CD4-positive, alpha-beta T cell treated with Interleukin-12 subunit alpha and Interleukin-12 subunit beta, for 1 hour (primary cell): ENCODE measurements around the gene KCNC2.

Source experiments
- DNase-seq: peaks from one replicate; pipeline ENCODE4 v3.0.0-alpha.2; 2020

The KCNC2 gene

GRCh38 chr12:75157385-75157784 is 52.3 kb downstream of the KCNC2 start:
- DNase-seq, result no peak

- DNase-seq, result no peak
Observed at GRCh38 chr12:75155962-75156361, 53.7 kb downstream of the KCNC2 start.

GRCh38 chr12:75154388-75154787 is 55.3 kb downstream of the KCNC2 start:
- no peak for DNase-seq

DNA sequence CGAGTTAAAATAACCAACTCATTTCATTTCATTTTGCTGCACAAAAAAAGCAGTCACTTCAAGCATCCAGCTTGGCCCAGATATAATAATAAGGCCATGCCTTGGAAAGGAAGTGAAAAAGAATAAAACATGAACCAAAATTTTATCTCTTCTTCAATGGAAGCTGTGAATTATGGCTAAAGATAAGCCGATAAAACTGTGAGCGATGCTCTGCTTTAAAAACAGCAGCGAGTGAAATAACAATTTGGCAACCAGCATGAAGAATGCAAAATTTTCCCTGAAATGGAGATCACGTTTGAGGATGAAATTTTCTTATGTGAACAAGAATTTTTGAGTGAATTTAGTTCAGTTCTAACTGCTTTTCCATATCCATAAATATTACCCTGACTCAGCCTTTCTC is 70.4 kb downstream of the KCNC2 start:
- DNase-seq, result no peak

DNA sequence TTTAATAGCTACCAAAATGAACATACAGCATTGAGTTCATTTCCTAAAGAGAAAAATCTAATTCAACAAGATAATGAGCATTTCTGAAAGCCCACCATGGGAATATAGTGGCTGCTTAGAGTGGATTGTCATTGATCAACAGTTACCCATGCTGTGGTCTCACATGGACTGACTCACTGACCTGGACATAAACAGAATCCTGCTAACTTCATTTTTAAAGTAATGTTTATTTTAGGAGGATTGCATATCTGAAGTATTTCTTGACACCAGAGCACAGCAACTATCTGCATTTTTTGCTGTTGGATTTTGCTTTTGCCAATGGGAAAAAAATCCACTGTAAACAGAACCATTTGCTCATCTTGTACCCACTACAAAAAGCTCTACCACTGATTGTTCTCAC is 71.7 kb downstream of the KCNC2 start:
- DNase-seq, result no peak

DNA sequence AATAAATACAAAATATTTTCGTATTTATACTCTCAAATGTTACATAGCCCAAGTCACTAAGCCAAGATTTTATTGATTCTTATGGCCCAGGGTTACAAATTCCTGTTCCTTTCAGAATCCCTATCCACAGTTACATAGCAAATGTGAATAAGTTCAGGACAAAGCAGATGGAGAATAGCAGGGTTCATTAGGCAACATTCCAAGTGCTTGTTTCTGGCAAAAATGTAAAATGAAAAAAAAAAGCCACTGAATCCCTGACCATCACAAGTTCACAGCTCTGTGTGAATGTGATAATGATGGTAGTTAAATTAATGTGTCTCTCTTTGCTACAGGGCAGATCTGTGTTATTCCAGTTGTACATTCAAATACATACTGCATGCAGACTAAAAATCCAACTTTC is 74.6 kb downstream of the KCNC2 start:
- no peak for DNase-seq

GRCh38 chr12:75130811-75131210 is 78.8 kb downstream of the KCNC2 start:
- no peak for DNase-seq

DNA sequence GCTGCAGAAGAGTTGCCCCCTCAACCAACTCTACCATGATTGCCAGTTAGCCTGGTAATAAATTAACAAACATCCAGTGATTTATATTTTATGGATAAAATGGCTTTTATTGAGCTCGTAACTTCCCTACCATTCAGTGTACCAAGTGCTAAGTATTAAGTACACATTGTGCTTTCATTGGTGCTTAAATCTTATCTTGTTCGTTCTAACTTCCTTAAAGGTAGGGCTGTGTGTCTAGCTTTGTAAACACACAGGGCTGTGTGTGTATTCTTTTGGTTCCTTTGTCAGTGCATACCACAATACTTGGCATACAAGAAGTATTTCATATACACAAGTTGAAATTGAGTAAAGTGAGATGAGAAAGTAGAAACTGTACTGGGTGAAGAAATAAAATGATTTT is 80.4 kb downstream of the KCNC2 start:
- no peak for DNase-seq

DNA sequence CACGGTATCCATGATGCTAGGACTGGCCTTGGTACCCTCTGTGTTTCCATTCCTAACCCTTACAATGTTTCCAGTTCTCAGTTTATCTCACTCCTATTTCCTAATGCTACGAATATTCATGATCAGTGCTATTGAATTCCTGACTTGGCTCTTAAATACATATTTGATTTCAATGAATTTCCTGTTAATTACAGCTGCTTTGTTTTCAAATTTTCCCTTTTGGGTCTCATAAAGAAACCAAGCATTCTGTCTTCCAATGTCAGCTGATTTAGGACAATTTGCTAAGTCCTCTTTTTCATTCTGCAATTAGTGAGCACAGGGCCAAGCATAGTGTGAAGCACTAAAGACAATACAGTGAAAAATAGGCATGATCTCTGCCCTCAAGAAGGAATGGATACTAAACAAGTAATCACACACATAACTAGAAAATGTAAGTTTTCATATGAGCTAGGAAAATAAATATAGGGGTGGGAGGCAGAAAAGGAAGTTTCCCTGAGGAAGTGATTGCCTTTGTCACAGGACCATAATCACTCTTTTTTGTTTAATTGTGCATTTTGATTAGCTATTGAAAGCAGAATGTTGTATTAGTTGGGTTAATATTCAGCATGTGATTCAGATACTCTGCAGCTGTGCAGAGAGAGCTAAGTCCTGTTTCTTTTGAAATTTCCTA is 88.5 kb downstream of the KCNC2 start:
- no peak for DNase-seq

DNA sequence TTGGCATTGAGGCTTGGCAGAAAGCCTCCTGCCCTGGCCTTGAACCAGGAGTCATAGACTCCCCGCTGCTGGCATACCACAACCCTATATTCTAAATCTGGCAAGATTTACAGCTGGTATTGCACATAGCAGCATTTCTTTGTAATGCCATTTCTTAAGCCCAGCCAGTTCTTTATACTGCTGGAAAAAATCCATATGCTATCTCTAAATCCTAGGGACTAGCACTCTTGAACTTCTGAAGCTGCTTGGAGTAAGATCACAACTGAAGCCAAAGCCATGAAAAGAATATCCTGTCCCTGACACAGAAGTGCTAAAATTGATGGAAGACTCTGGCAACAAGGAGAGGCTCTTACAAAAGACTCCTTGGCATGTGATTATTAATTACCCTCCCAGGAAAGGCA is 89.3 kb downstream of the KCNC2 start:
- DNase-seq, result no peak

DNA sequence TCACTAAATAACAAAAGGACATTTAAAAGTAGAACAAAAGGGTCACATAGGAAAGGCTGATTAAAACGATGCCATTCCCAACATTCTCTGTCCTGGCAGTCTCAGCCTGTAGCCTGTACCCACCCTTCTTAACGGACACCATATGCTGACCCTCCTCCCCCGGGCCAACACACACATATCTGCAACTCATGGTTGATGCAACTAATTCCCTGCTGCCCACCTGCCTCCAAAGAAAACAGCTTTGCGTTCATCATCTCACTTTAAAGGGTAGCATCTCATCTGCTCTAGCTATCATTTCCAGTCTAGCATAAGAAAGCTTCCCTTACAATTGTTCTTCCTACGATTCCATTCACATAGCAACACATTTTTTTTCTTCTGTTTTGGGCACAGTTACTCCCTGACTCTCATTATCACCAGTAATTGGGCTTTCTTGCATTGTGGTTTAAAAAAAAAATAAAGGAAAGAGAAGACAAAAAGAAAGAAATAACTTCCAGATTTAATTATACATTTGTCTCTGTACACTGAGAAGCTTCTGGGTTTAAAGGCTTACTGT is 92.9 kb downstream of the KCNC2 start:
- DNase-seq, result no peak

- no peak for DNase-seq
Observed at GRCh38 chr12:75115748-75116147, 93.9 kb downstream of the KCNC2 start.

DNA sequence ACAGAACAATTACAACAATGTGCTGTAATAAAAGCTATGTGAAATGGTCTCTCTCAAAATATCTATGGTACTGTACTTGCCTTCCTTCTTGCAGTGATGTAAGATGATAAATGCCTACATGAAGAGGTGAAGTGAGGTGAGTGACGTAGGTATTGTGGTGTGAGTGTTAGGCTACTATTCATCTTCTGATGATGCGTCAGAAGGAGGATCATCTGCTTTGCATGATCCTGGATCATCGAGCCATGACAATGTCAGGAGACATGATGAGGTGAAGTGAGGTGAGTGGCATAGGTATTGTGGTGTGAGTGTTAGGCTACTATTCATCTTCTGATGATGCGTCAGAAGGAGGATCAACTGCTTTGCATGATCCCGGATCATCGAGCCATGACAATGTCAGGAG is 105.8 kb downstream of the KCNC2 start:
- DNase-seq, result no peak

- no peak for DNase-seq
Observed at GRCh38 chr12:75101781-75102180, 107.9 kb downstream of the KCNC2 start.

- no peak for DNase-seq
Observed at GRCh38 chr12:75099210-75099609, 110.4 kb downstream of the KCNC2 start.

DNA sequence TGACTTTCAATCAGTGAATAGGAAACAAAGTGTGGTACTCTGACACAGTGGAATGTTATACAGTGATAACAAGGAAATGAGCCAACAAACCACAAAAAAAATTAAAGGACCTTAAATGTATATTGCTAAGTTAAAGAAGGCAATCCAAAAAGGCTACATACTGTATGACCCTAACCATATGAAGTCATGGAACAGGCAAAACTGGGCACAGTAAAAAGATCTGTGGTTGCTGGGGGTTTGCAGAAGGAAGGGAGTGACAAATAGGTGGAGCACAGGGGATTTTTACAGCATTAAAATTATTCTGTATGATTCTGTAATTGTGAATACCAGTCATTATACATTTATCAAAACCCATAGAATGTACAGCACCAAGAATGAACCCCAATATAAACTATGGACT is 112.6 kb downstream of the KCNC2 start:
- DNase-seq, result no peak

DNA sequence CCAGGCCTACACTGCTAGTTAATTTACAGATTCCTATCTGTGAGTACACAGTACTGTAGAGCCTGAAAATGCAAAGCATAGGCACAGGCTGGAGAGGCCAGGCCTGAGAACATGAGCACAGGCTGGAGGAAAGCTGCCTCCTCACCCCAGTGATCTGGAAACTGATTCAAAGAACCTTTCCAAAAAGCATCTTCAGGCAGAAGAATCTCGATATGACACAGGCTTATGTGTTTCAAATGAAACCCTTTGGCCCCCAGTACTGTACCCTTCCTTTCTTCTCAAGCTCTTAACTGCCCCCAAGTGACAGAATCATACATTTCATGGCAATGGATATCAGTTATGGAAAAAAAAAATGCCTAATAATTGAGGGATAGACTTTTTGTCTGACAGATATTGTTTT is 122.0 kb downstream of the KCNC2 start:
- DNase-seq, result no peak

DNA sequence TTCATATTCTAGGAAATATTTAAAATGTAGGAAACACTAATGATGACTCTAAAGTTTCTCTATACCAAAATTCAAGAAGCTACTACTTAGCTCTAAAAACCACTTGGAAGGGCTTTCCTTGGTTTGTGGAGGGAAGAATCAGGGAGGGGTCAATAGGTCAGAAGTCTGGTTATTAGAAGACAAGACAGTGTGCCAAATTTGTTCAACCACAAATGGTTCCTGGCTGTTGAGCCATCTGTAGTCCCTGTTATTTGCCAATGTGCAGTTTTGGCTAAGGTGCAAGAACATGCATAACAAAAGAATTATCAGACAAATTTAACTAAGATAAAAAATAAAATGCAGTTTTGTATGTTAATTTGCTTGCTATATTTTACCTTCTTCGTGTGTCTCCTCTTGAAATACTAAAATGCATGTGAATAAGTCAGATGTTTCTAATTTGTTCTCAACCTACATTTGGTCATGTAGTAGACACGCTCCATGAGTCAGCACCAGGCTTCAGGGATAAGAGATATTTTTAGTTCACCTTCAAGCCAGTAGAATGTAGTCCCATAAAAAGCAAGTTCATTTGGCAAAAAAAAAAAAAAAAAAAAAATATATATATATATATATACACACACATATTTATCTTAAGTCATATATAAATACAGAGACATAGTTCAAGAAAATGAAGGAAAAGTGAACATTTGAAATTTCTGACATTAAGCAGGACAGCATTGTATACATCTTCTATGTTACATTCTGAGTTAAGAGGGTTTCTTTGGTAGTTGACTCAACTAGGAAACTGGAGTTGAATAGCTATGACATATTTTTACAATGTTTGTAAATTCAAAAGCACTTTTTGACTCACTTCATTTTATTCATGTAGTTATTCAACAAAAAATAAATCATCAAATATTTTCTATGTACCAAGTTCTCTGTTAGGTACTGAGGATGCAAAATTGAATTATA is 123.3 kb downstream of the KCNC2 start:
- no peak for DNase-seq

- no peak for DNase-seq
Observed at GRCh38 chr12:75081305-75081704, 128.3 kb downstream of the KCNC2 start.

DNA sequence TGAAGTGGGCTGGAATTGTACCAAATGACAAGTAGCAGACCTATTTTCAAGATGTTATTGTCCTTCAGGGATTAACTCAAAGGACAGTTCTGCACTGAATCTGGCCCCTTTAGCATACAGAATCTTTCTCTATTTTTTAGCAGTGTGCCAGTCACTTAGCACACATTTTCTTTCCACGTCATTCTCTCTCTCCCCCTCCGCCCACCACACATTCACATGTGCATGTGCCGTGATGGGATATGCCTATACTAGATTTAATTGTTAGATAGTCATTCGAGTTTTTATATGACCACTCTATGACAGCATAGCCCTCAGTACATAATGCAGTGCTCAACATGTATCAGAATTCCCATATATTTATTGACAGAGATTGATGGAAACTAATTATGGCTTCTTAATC is 129.1 kb downstream of the KCNC2 start:
- no peak for DNase-seq

- DNase-seq, result no peak
Observed at GRCh38 chr12:75065482-75065881, 144.2 kb downstream of the KCNC2 start.

- no peak for DNase-seq
Observed at GRCh38 chr12:75062691-75063090, 146.9 kb downstream of the KCNC2 start.

- peak; percentile 2 for DNase-seq
Observed at GRCh38 chr12:75058228-75058627, 151.4 kb downstream of the KCNC2 start.

GRCh38 chr12:75048767-75049166 is 160.9 kb downstream of the KCNC2 start:
- no peak for DNase-seq
